ENCODE results near the gene TAL1.

Gene TAL1

GRCh38 chr1:47175227-47175934, 56.6 kb downstream of the TAL1 start:
- DNase-seq (ENCODE audit: low read depth in 2 of 2), result peak; percentile 14 to 28

DNA sequence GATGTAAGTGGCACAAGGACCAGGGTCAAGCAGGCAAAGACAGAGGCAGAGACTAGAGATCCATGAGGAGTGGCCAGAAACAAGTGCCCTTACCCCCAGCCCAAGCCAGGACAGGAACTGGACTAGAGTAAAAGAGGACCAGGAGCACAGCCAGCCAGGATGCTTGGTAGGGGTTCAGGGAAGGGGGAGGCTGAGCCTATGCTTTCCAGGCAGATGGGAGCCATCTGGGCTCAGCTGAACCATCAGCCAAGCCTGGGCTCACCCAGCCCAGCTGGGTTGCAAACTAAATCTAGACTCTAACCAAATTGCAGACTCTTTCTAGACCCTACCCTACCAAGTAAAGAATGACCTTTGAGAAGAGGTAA, 57.4 kb downstream of the TAL1 start:
- no peak for DNase-seq (ENCODE audit: low read depth in 2 of 2)

GRCh38 chr1:47172782-47173181, 59.2 kb downstream of the TAL1 start:
- no peak for DNase-seq (ENCODE audit: low read depth in 2 of 2)
